Astrocyte of the spinal cord (primary cell): ENCODE results near the gene NFIL3.

Source experiments
- DNase-seq: peaks from one replicate; pipeline ENCODE4 v3.0.0; 2011; ENCODE audit warnings: low read depth, low spot score
- H3K4me3 ChIP-seq: 2 replicates; pipeline ENCODE4 v1.5.1; 2011; ENCODE audit warnings: low read depth, mild to moderate bottlenecking, low read length, moderate library complexity
- in situ Hi-C: cut with HindIII; loops from 2 replicates; pipeline ENCODE4 v1.10.0; 2017; ENCODE audit warnings: low sequenced_read_pairs
- TF ChIP-seq, protein P1 (sequence below): IDR thresholded peaks from 2 replicates; pipeline ENCODE4 v1.5.1; 2012; ENCODE audit warnings: low read depth, mild to moderate bottlenecking, low read length, inconsistent platforms

The NFIL3 gene

DNA sequence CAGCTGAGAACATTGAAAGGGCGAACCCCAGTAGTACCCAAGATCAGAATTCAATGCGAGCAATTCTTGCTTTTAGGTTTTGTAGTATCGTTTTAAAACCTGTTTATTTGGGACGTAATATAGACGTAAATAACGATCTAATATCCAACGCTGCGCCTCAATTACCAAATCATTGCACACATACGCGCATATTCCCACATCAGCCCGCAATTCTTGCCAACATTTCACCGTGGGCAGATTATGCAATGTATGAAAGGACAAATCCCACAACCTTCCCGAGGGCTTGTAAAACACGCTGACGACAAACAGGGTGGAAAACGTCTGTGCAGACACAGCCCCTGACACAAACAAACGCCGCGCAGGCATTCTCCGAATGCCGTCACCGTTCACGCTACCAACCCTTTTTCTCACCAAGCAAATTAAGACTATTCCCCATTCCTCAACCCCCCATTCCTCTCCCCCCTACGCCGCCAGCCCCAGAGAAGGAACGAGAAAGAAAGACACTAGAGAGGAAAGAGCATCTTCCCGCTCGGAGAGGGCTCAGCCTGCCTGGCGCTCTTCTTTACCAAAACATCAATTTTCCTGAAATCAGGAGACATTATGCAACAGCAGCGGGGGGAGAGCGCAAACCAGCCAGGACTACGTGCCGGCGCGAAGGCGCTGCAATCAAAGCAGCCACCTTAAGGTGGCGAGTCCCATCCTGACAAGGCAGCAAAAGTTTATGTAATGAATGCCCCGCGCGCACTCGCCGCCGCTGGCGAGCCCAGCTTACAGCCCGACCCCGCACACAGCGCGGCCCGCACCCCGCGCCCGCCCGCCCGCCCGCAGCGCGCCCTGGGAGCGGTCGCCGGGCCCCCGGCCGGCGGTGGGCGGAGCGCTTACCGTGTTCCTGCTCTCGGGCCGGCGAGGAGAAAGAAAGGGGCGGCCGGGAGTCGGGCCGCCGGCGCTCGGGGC is 597 bp downstream of the NFIL3 start:
- peak; percentile 77 for DNase-seq
- TF ChIP-seq, protein P1, sequence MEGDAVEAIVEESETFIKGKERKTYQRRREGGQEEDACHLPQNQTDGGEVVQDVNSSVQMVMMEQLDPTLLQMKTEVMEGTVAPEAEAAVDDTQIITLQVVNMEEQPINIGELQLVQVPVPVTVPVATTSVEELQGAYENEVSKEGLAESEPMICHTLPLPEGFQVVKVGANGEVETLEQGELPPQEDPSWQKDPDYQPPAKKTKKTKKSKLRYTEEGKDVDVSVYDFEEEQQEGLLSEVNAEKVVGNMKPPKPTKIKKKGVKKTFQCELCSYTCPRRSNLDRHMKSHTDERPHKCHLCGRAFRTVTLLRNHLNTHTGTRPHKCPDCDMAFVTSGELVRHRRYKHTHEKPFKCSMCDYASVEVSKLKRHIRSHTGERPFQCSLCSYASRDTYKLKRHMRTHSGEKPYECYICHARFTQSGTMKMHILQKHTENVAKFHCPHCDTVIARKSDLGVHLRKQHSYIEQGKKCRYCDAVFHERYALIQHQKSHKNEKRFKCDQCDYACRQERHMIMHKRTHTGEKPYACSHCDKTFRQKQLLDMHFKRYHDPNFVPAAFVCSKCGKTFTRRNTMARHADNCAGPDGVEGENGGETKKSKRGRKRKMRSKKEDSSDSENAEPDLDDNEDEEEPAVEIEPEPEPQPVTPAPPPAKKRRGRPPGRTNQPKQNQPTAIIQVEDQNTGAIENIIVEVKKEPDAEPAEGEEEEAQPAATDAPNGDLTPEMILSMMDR, result peak; percentile 26
- in situ Hi-C loops, result no loop called here
- H3K4me3 ChIP-seq, result peak overlapping the region; percentile 86

DNA sequence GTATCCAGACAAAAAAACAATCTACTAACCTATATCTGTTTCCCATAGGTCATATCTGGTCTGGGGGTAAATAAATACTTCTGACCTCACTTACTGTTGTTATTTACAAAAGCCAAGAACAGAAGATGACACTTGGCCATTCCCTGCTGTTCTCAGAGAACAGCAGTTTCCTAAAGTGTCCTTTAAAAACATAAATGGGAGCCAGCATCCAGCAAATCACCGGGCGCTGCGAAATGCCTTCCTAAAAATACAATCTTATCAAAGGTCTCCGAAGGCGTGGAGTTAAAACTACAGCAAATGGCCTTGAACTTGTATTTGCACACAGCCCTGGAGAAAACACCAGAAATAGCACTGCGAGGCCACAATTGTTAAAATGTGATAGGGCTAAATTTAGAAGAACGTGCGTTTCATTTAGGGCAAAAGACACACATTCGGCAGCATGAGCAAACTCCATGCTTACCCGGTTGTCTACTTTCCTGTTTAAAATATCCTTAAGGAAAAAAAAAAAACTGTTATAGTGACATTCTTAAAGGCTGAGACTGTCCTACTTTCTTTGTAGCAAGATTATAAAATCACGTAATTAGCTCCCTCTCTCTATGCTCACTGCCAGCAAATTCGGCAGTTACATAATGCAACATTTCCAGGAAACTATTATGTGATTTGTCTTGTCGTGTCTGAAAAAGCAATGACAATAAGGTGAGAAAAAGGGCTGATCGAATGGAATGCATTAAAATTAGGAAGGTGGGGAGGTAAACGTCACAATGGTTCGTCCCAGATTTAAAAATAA is 1.5 kb downstream of the NFIL3 start:
- DNase-seq, result peak; percentile 64
- in situ Hi-C loops, result no loop called here
- H3K4me3 ChIP-seq, result peak overlapping the region; percentile 86
- TF ChIP-seq, protein P1, result no peak

DNA sequence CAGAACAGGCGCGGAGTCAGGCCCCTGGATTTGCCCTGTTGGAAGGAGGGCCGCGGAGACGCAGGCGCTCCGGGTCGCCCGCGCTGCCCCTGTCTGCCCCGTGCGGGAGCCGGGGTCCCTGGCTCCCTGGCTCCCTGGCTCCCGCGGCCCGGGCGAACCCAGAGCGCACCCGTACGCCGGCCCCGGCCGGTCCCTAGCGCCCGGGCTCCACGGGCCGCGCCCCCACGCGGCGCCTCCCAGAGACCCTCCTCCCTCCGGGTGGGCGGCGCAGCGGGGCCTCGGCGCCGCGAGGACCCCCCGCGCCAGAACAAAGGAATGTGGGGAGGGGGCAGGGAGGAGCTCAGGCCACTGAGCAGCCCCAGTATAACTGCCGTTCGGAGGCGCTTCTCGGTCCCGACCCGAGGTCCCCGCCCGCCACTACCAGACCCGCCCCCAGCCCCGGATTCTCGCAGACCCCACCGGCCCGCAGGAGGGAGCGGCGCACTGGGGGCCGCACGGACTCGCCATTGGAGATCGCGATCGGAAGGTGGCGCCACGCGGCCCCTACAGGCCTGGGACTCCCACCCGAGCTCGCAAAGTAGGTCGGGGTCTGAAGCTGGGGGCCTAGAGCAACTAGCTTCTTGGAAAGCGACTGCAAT is 2.4 kb downstream of the NFIL3 start:
- in situ Hi-C loops, result no loop called here
- peak overlapping the region; percentile 86 for H3K4me3 ChIP-seq
- TF ChIP-seq, protein P1, result peak; percentile 53
- peak; percentile 59 for DNase-seq

DNA sequence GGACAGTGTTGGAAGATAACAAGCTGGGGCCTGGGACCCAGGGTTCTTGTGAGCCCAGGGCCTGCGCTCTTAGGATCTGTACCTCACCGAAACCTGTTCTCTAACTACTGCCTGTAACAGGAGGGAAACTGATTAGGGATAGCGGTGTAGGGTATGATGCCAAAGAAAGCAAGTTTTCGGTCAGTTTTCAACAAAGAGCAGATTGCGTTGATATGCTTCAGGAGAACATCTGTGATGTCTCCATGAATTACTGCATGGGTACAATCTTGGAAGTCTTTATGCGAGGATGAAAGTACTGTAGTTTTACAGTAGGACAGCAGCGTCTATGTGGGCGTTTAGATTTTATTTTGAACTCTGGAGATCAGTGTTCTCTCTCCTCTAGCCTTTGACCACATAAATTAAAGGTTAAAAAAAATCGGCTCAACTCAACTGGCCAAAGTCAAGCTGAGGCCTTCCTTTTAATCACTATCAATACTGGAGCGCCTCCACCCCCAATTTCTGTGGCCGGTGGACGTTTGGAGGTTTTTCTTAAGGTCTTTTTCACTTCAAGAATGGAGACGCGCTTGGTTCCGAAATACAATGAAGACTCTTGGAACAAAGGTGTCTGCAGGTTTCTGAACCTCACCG is 3.0 kb downstream of the NFIL3 start:
- in situ Hi-C loops, result no loop called here
- peak overlapping the region; percentile 86 for H3K4me3 ChIP-seq
- DNase-seq, result peak; percentile 36
- TF ChIP-seq, protein P1, result no peak

DNA sequence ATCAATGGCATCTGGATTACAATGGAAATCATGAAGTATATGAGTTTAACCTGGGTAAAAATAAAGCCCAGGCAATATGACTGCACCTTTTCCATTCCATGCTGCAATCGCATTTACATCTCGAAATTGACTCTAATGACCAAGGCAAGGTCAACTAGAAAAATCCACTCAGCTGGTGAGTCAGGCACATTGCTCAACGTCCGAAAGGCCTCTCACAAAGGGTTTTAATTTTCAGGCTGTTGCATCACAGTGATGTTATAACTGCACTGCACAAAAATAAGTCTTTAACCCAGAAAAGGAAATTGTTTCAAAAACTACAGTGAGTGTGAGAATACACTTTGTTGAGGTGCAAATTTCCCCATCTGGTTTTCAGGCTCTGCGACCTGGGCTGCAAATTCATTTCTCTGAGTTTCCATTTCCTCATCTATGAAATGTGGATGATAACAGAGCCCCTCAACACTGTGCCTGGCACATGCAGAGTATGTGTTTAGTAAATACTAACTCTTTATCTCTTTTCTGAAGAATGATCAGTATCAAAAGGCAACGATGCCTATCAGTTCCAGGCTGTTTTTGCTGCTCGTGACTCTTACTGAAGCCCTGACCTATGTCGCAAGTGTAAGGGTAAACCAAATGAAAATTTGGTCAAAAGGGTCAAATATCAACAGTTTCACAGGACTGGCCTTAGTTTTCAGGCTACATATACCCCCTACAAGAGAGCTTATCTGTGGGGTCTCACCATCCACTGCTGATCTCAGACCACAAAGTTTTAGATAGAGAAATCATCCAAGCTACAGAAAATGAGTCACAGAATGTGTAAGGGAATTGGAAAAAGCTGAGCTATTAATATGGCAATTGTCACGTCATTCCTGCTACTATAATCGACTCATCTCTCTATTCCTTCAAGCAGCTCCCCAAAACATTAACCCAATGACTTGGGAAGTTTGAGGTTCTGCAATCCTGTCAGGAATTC is 4.1 kb downstream of the NFIL3 start:
- TF ChIP-seq, protein P1, result no peak
- in situ Hi-C loops, result no loop called here
- H3K4me3 ChIP-seq, result no peak overlapping the region
- DNase-seq, result peak; percentile 94
